GM23248 (cell line): ENCODE results near the gene DUSP10. TPM values are rescaled to one million over a fixed set of nuclear protein-coding genes. Genes with fewer than 3 reads are reported as not detected.
A peak's percentile ranks its signal among the peaks of the same experiment; 100 is the strongest.

ENCODE experiments used
- DNase-seq: peaks from one replicate; pipeline ENCODE4 v3.0.0-alpha.2; 2015
- H2AFZ ChIP-seq: fragments of 200-600 bp; sonication (generic); 2 replicates; pipeline ENCODE4 v1.6.1; 2016; ENCODE audit warnings: antibody characterized with exemption
- H3F3A ChIP-seq: fragments of 200-600 bp; sonication (generic); 2 replicates; pipeline ENCODE4 v1.6.1; 2016; ENCODE audit warnings: mild to moderate bottlenecking, antibody characterized with exemption, mixed run types; ENCODE audit not compliant: insufficient read depth
- H3K27ac ChIP-seq: fragments of 200-600 bp; sonication (generic); 2 replicates; pipeline ENCODE4 v1.5.1; 2016; ENCODE audit warnings: mild to moderate bottlenecking
- H3K27me3 ChIP-seq: fragments of 200-600 bp; sonication (generic); replicated peaks from 2 replicates; pipeline ENCODE4 v1.6.1; 2016; ENCODE audit warnings: mild to moderate bottlenecking; ENCODE audit not compliant: insufficient read depth
- H3K36me3 ChIP-seq: fragments of 200-600 bp; sonication (generic); 2 replicates; pipeline ENCODE4 v1.6.1; 2016; ENCODE audit warnings: low read depth, mild to moderate bottlenecking
- H3K4me1 ChIP-seq: fragments of 200-600 bp; sonication (generic); 2 replicates; pipeline ENCODE4 v1.6.1; 2016; ENCODE audit warnings: mild to moderate bottlenecking; ENCODE audit not compliant: insufficient read depth
- H3K4me2 ChIP-seq: fragments of 200-600 bp; sonication (generic); one replicate; pipeline ENCODE4 v1.6.1; 2016; ENCODE audit warnings: mild to moderate bottlenecking; ENCODE audit not compliant: unreplicated experiment
- H3K4me3 ChIP-seq: fragments of 200-600 bp; sonication (generic); 2 replicates; pipeline ENCODE4 v1.5.1; 2016; ENCODE audit warnings: mild to moderate bottlenecking
- H3K79me2 ChIP-seq: fragments of 200-600 bp; sonication (generic); 2 replicates; pipeline ENCODE4 v1.6.1; 2016; ENCODE audit warnings: mild to moderate bottlenecking; ENCODE audit not compliant: insufficient read depth
- H3K9ac ChIP-seq: fragments of 200-600 bp; sonication (generic); 2 replicates; pipeline ENCODE4 v1.6.1; 2016; ENCODE audit warnings: mild to moderate bottlenecking
- H3K9me2 ChIP-seq: fragments of 200-600 bp; sonication (generic); 2 replicates; pipeline ENCODE4 v1.6.1; 2016; ENCODE audit warnings: mixed run types, mild to moderate bottlenecking, moderate library complexity; ENCODE audit not compliant: insufficient read depth
- H3K9me3 ChIP-seq: fragments of 200-600 bp; sonication (generic); one replicate; pipeline ENCODE4 v1.6.1; 2017; ENCODE audit warnings: low read depth
- H4K20me1 ChIP-seq: fragments of 200-600 bp; sonication (generic); 2 replicates; pipeline ENCODE4 v1.6.0; 2016; ENCODE audit not compliant: insufficient read depth
- EZH2 ChIP-seq: fragments of 200-600 bp; sonication (generic); IDR thresholded peaks from 2 replicates; pipeline ENCODE4 v1.6.1; 2018; ENCODE audit warnings: antibody characterized with exemption, mild to moderate bottlenecking; ENCODE audit not compliant: insufficient read depth, poor library complexity, severe bottlenecking
- EZH2phosphoT487 ChIP-seq: fragments of 200-600 bp; sonication (generic); IDR thresholded peaks from 2 replicates; pipeline ENCODE4 v1.6.1; 2018; ENCODE audit warnings: antibody characterized with exemption, moderate library complexity, mild to moderate bottlenecking, low read depth; ENCODE audit not compliant: insufficient read depth
- WGBS, 2 experiments: methylation state at CpG; one replicate each; pipeline ENCODE4 v1.1.6; 2015 to 2017; ENCODE audit warnings: low lambda C conversion rate in 2 of 2, low coverage in 1 of 2; ENCODE audit errors: missing lambda C conversion rate in 2 of 2; 5-methylcytosine and 5-hydroxymethylcytosine counted together
- in situ Hi-C: fragments of 300-500 bp; cut with MboI; formaldehyde crosslinking; loops from 2 replicates; pipeline ENCODE4 v1.15.0; 2020
- polyA plus RNA-seq: library from polyadenylated mRNA; unstranded; fragments of >200 nt; fragmentation: Nextera tagmentation; extraction: Ambion mirVana; gene quantifications from 2 replicates; pipeline ENCODE4 v1.2.1, GENCODE V29; 2016
- total RNA-seq: library from RNA; depleted of rRNA; stranded (reverse); fragments of >200 nt; shearing (Covaris generic); gene quantifications from 2 replicates; pipeline ENCODE4 v1.2.3, GENCODE V29; 2014

Gene DUSP10
- total and polyA plus RNA-seq, 2 experiments from 2014 or later, result 10.5 to 16.4 TPM

- Histone ChIP-seq H3K9me3 (no peaks in the 10 kb centered on the region), H3K4me2 (no peak overlapping the region), H2AFZ (no peak overlapping the region), H3F3A (peaks cover 56% of the 10 kb centered on the region), H3K36me3 (peaks cover 20% of the 10 kb centered on the region), H3K9ac (no peak overlapping the region), H3K27ac (no peak overlapping the region), H3K4me1 (peaks cover 53% of the 10 kb centered on the region), H4K20me1 (no peaks in the 10 kb centered on the region), H3K4me3 (no peak overlapping the region), H3K79me2 (peaks cover 2% of the 10 kb centered on the region; the same call in 1 of the 2 replicates), H3K9me2 (no peaks in the 10 kb centered on the region; the same call in 1 of the 2 replicates), H3K27me3 (no peaks in the 10 kb centered on the region)
- 100% methylated on average over 1 of the region's 1 CpG for WGBS, 2 experiments
- no peak for TF ChIP-seq EZH2phosphoT487
- TF ChIP-seq EZH2, result no peak
- no peak for DNase-seq
- in situ Hi-C loops, result no loop called here
These were observed 41.4 kb downstream of the DUSP10 start for GRCh38 chr1:221700536-221700935.

GRCh38 chr1:221699978-221700519 lies 41.8 kb downstream of the DUSP10 start:
- peak overlapping the region; percentile 44 for H3K27ac ChIP-seq
- in situ Hi-C loops, result no loop called here
- H3K4me3 ChIP-seq, result no peak overlapping the region
- peaks cover 58% of the 10 kb centered on the region for H3K4me1 ChIP-seq
- no peaks in the 10 kb centered on the region for H3K79me2 ChIP-seq
- H3K9ac ChIP-seq, result no peak overlapping the region
- no peaks in the 10 kb centered on the region for H4K20me1 ChIP-seq
- H2AFZ ChIP-seq, result peak overlapping the region; percentile 32; the same call in 1 of the 2 replicates
- H3K36me3 ChIP-seq, result peaks cover 17% of the 10 kb centered on the region
- TF ChIP-seq EZH2phosphoT487 (no peak), EZH2 (no peak)
- H3K27me3 ChIP-seq, result no peaks in the 10 kb centered on the region
- peaks cover 61% of the 10 kb centered on the region for H3F3A ChIP-seq
- H3K4me2 ChIP-seq, result peak overlapping the region; percentile 29
- no peaks in the 10 kb centered on the region for H3K9me3 ChIP-seq
- no peaks in the 10 kb centered on the region; the same call in 1 of the 2 replicates for H3K9me2 ChIP-seq
- no peak for DNase-seq

GRCh38 chr1:221699577-221699976 lies 42.3 kb downstream of the DUSP10 start:
- Histone ChIP-seq H4K20me1 (no peaks in the 10 kb centered on the region), H3K4me3 (no peak overlapping the region), H2AFZ (peak overlapping the region; percentile 32; the same call in 1 of the 2 replicates), H3K9me2 (no peaks in the 10 kb centered on the region; the same call in 1 of the 2 replicates), H3K27me3 (no peaks in the 10 kb centered on the region), H3K36me3 (peaks cover 17% of the 10 kb centered on the region), H3K27ac (peak overlapping the region; percentile 44), H3K79me2 (no peaks in the 10 kb centered on the region), H3K9ac (no peak overlapping the region), H3K9me3 (no peaks in the 10 kb centered on the region), H3K4me1 (peaks cover 60% of the 10 kb centered on the region), H3F3A (peaks cover 61% of the 10 kb centered on the region), H3K4me2 (peak overlapping the region; percentile 29)
- in situ Hi-C loops, result no loop called here
- 65 to 71% methylated on average over 1 of the region's 1 CpG for WGBS, 2 experiments
- DNase-seq, result peak; percentile 65
- TF ChIP-seq EZH2phosphoT487 (no peak), EZH2 (no peak)

- Histone ChIP-seq H3K4me1 (peaks cover 54% of the 10 kb centered on the region), H2AFZ (no peak overlapping the region; the same call in 1 of the 2 replicates), H3K36me3 (peaks cover 17% of the 10 kb centered on the region), H4K20me1 (no peaks in the 10 kb centered on the region), H3K9ac (no peak overlapping the region), H3K27ac (peak overlapping the region; percentile 44), H3K4me2 (no peak overlapping the region), H3K9me2 (no peaks in the 10 kb centered on the region; the same call in 1 of the 2 replicates), H3F3A (peaks cover 53% of the 10 kb centered on the region), H3K27me3 (no peaks in the 10 kb centered on the region), H3K4me3 (no peak overlapping the region), H3K79me2 (no peaks in the 10 kb centered on the region), H3K9me3 (no peaks in the 10 kb centered on the region)
- TF ChIP-seq EZH2, result no peak
- no peak for TF ChIP-seq EZH2phosphoT487
- 97 to 99% methylated on average over 4 of the region's 4 CpGs for WGBS, 2 experiments
- DNase-seq, result no peak
- in situ Hi-C loops, result no loop called here
These were observed 43.1 kb downstream of the DUSP10 start for GRCh38 chr1:221698579-221699349.
